IMR-90 (cell line): ENCODE measurements around the gene RNF41. TPM values are rescaled to one million over a fixed set of nuclear protein-coding genes. Genes with fewer than 3 reads are reported as not detected.

ENCODE experiments used
- RFX5 ChIP-seq: IDR thresholded peaks from 2 replicates; pipeline ENCODE4 v1.8.0; 2012; ENCODE audit warnings: low read depth, mild to moderate bottlenecking, low read length, moderate library complexity
- USF2 ChIP-seq: fragments of 150-350 bp; IDR thresholded peaks from 2 replicates; pipeline ENCODE4 v1.6.1; 2017; ENCODE audit warnings: mild to moderate bottlenecking, antibody characterized with exemption, low read length, low read depth
- polyA plus RNA-seq, 3 experiments: library from polyadenylated mRNA; depleted of rRNA; stranded (reverse); fragments of >200 nt; gene quantifications; 2 replicates each; pipeline ENCODE4 v1.2.3, GENCODE V29; 2012; ENCODE audit warnings: low replicate concordance in 1 of 3
- total RNA-seq: library from RNA; depleted of rRNA; stranded (reverse); fragments of >200 nt; gene quantifications from 2 replicates; pipeline ENCODE4 v1.2.3, GENCODE V29; 2012

Gene RNF41
- total and polyA plus RNA-seq, 2 of the 4 experiments (the other 2 are of a cell fraction): 112 to 272 TPM

- TF ChIP-seq RFX5: no peak
- no peak for TF ChIP-seq USF2
Observed at GRCh38 chr12:56161690-56162351, 59.9 kb downstream of the RNF41 start (continued).
